AG04449 (cell line): Measurements from ENCODE around the gene CCM2.

Experiments
- CTCF ChIA-PET: fragments of 350-600 bp; formaldehyde crosslinking; extraction: SDS; loops from one replicate; lab custom pipeline; 2021; ENCODE audit warnings: antibody characterized with exemption; lab: Yijun Ruan, JAX
- POLR2A ChIA-PET: fragments of 400-600, 350-600 bp; formaldehyde crosslinking; extraction: SDS; loops from one replicate; lab custom pipeline; 2020; ENCODE audit warnings: antibody characterized with exemption, inconsistent platforms; lab: Yijun Ruan, JAX
- DNase-seq: peaks from one replicate; pipeline ENCODE4 v3.0.0-alpha.2; 2010; ENCODE audit warnings: low read depth, low spot score
- H3K4me3 ChIP-seq: 2 replicates; pipeline ENCODE4 v1.5.1; 2011; ENCODE audit warnings: low read depth, mild to moderate bottlenecking, control low read depth, low read length
- CTCF ChIP-seq: IDR thresholded peaks from one replicate; pipeline ENCODE4 v1.5.1; 2011; ENCODE audit warnings: mild to moderate bottlenecking, moderate library complexity, low read length, control low read depth, inconsistent platforms; ENCODE audit not compliant: insufficient read depth; ENCODE audit errors: missing control alignments

Gene CCM2

GRCh38 chr7:45078125-45078681 is 78.2 kb downstream of the CCM2 start:
- CTCF ChIA-PET, result no interaction called here
- TF ChIP-seq CTCF, result no peak
- DNase-seq, result no peak
- H3K4me3 ChIP-seq, result no peak overlapping the region
- POLR2A ChIA-PET, result no interaction called here

GRCh38 chr7:45080265-45080957 is 80.4 kb downstream of the CCM2 start:
- ChIA-PET POLR2A (no interaction called here), CTCF (interaction anchor here (0.6 kb wide), 1 partner anchor 98 kb away, joined by 3 read pairs; no protein-coding TSS in a partner anchor)
- no peak for TF ChIP-seq CTCF
- no peak for DNase-seq
- no peak overlapping the region for H3K4me3 ChIP-seq

GRCh38 chr7:45080958-45081669 is 81.1 kb downstream of the CCM2 start:
- ChIA-PET POLR2A (interaction anchor here (1.0 kb wide), 2 partner anchors 11 to 12 kb away, joined by 3 read pairs; no protein-coding TSS in a partner anchor), CTCF (interaction anchor here (0.6 kb wide), 1 partner anchor 99 kb away, joined by 3 read pairs; no protein-coding TSS in a partner anchor)
- no peak for DNase-seq
- no peak for TF ChIP-seq CTCF
- H3K4me3 ChIP-seq, result no peak overlapping the region

- CTCF ChIA-PET, result no interaction called here
- POLR2A ChIA-PET, result interaction anchor here (1.0 kb wide), 2 partner anchors 11 to 12 kb away, joined by 3 read pairs; no protein-coding TSS in a partner anchor
- DNase-seq, result no peak
- no peak for TF ChIP-seq CTCF
- no peak overlapping the region for H3K4me3 ChIP-seq
These were observed 81.6 kb downstream of the CCM2 start for GRCh38 chr7:45081670-45081974.

- ChIA-PET POLR2A (interaction anchor here (1.0 kb wide), 2 partner anchors 10 to 13 kb away, joined by 3 read pairs; no protein-coding TSS in a partner anchor), CTCF (no interaction called here)
- no peak for TF ChIP-seq CTCF
- H3K4me3 ChIP-seq, result no peak overlapping the region
- DNase-seq, result no peak
These were observed 82.2 kb downstream of the CCM2 start for GRCh38 chr7:45082031-45082830.

GRCh38 chr7:45082831-45083331 is 82.9 kb downstream of the CCM2 start:
- CTCF ChIA-PET, result no interaction called here
- no peak for DNase-seq
- no peak for TF ChIP-seq CTCF
- POLR2A ChIA-PET, result no interaction called here
- no peak overlapping the region for H3K4me3 ChIP-seq
